LNCaP clone FGC (cell line): ENCODE measurements around the gene MRPL3.

Experiments used
- DNase-seq: peaks from one replicate; pipeline ENCODE4 v3.0.0-alpha.2; 2011; ENCODE audit warnings: low read depth
- H3K4me3 ChIP-seq: 2 replicates; pipeline ENCODE4 v1.5.1; 2011; ENCODE audit warnings: mild to moderate bottlenecking, low read depth, low read length, control low read depth
- TF ChIP-seq, protein P1 (sequence below): IDR thresholded peaks from 2 replicates; pipeline ENCODE4 v1.5.1; 2012; ENCODE audit warnings: mild to moderate bottlenecking; ENCODE audit not compliant: control insufficient read depth, insufficient read depth; ENCODE audit errors: extremely low read depth

The MRPL3 gene

DNA sequence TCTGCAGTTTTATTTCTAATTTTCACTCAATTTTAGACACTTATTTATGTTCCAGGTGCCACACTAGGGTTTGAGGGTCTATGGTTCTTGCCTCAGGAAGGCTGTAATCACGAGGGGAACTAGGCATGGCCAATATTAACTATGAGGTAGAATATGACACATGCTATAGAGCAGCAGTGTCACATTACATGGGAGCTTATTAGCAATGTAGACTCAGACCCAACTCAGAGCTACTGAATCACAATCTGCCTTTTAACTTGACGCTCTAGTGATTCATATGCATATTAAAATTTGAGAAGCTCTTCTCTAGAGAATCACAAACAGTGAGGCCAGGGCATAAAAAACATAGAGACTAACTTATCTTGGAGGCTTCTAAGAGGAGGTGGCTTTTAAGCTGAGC is 32.8 kb upstream of the MRPL3 start:
- no peak overlapping the region for H3K4me3 ChIP-seq
- TF ChIP-seq, protein P1, sequence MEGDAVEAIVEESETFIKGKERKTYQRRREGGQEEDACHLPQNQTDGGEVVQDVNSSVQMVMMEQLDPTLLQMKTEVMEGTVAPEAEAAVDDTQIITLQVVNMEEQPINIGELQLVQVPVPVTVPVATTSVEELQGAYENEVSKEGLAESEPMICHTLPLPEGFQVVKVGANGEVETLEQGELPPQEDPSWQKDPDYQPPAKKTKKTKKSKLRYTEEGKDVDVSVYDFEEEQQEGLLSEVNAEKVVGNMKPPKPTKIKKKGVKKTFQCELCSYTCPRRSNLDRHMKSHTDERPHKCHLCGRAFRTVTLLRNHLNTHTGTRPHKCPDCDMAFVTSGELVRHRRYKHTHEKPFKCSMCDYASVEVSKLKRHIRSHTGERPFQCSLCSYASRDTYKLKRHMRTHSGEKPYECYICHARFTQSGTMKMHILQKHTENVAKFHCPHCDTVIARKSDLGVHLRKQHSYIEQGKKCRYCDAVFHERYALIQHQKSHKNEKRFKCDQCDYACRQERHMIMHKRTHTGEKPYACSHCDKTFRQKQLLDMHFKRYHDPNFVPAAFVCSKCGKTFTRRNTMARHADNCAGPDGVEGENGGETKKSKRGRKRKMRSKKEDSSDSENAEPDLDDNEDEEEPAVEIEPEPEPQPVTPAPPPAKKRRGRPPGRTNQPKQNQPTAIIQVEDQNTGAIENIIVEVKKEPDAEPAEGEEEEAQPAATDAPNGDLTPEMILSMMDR = no peak
- DNase-seq = no peak

DNA sequence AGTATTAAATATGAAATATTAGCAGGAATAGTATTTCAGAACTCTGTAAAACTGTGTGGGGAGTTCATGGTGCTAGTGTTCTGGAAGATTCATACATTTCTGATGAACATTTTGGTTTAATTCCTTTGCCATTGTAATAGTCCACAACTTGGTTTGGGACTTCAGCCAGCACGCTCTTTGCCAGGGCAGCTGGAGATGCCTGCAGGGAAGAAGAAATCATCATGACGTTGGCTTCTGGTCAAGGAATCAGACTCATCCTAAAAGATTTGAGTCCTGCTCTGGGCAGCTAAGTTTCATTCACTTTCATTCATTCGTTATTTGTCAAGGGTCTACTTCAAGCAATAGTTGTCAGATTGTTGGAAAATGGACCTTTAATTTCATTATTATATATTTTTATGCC is 32.4 kb upstream of the MRPL3 start:
- DNase-seq = no peak
- TF ChIP-seq, protein P1 = no peak
- no peak overlapping the region for H3K4me3 ChIP-seq

DNA sequence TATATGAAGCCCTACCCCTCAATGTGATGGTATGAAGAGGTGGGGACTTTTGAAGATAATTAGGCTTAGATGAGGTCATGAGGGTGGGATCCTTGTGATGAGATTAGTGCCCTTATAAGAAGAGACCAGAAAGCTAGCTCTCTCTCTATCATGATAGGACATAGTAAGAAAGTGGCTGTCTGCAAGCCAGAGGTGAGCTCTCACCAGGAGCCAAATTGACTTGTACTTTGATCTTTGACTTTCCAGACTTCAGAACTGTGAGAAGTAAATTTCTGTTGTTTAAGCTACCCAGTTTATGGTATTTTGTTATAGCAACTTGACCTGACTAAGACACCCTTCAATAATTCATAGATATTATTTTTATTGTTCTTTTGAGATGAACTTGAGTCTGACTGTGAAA is 29.9 kb upstream of the MRPL3 start:
- TF ChIP-seq, protein P1 = no peak
- DNase-seq = no peak
- H3K4me3 ChIP-seq = no peak overlapping the region

DNA sequence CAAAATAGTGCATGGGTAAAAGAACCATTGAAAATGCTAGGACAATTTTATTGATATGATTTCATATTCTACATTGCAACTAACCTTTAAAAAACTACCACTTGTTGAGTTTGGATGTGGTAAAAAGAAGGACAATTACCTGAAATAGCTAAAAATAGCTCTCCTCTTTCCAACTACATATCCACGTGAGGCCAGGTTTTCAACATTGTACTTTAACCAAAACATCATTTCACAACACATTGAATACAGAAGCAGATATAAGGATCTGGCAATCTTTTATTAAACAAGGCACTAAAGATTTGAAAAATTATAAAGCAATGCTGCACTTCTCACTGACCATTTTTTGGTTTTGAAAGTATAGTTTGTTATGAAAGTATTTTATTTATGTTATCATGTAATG is 28.1 kb upstream of the MRPL3 start:
- no peak for DNase-seq
- no peak overlapping the region for H3K4me3 ChIP-seq
- TF ChIP-seq, protein P1 = no peak

DNA sequence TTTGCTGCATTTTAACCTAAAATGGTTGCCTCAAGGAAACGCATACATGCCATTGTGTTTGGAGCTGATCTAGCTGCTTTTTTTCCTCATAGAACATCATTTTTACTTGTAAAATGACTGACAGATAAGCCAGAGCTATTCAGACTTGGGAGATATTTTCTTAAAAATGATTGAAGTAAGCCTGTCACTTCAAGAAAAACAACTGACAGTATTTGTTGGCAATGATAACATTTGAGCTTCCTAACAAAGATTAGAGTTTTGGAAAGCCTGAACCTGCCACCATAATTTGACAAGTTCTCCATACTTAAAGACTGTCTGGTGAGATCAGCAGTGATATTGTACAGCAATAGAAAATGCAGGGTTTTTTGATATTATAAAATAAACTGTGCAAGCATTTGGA is 27.6 kb upstream of the MRPL3 start:
- TF ChIP-seq, protein P1 = no peak
- H3K4me3 ChIP-seq = no peak overlapping the region
- no peak for DNase-seq

DNA sequence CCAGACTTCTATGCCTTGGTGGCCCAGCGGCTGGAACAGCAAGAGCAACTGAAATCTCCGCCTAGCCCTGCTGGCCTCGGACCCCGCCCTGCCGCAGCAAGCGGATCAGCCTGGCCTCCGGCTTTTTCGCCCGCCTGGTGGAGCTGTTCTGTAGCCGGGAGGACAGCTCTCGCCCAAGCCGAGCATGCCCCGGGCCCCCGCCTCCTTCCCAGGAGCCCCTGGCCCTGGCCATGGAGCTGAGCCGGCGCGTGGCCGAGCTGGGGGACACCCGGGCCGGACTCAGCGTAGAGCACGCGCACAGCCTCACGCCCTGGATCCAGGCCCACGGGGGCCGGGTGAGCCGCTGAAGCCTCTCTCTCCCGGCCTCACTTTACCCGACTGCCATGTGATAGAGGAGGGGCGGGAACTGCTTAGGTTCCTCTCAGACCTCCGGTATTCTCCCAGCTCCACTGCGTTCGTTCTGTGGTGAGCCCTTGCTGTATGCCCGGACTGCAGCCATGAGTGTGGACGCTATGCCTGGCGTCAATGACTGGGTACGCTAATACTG is 24.1 kb upstream of the MRPL3 start:
- no peak overlapping the region for H3K4me3 ChIP-seq
- DNase-seq = no peak
- TF ChIP-seq, protein P1 = no peak

DNA sequence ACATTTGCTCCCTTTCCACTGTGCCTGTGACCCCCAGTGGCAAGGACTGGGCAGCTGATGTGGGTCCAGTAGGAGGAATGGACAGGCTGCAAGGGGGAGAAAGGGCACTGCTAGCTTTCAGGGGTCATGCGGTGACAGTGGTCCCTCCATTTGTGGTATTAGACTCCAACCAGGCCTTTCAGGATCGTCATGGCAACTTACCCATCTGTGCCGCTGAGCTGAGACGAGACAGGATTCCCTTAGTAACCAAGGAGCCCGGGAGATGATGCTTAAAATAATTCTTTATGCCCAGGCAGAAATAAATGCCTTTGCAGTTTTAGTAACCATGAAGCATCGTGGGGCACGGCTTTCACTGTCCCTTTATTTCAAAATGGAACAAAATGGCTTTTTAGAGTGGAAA is 15.9 kb upstream of the MRPL3 start:
- TF ChIP-seq, protein P1 = no peak
- DNase-seq = no peak
- H3K4me3 ChIP-seq = no peak overlapping the region
